ENCODE data around the gene ENTREP1. TPM values are rescaled to one million over a fixed set of nuclear protein-coding genes. Genes with fewer than 3 reads are reported as not detected.

ENTREP1 gene
- total RNA-seq, 1 experiment from 2014 or later: 0.35 TPM

DNA sequence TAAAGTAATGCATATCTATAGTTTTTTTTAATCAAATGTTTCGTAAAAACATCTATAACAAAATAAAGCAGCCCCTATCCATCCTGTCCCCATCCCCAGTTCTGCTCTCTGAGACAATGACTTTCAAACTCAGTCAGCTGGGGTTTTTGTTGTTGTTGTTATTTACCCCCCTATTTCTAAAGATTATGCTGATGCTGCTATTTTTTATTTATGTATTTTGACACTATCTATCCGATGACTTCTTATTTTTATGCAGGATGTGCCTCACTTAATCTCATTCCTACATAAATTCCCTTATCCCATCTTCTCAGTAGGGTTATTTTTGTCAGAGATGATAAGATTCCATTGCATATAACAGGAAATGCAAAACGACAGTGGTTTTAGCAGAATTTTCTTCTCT, 45.3 kb upstream of the ENTREP1 start:
- no peak overlapping the region for H3K4me3 ChIP-seq
- ChIA-PET POLR2A (ENCODE audit: unreplicated experiment) (no interaction called here), CTCF (no interaction called here)
- H3K27ac ChIP-seq: no peak overlapping the region
- no peaks in the 10 kb centered on the region for H3K36me3 ChIP-seq (ENCODE audit: low read depth)
- TF ChIP-seq EZH2 (IDR thresholded peaks at IDR 0.05; ENCODE audit: low read depth) (no peak), CTCF (conservative IDR thresholded peaks at IDR 0.05) (no peak)
- H3K4me2 ChIP-seq: no peak overlapping the region
- no peaks in the 10 kb centered on the region for H3F3A ChIP-seq (ENCODE audit: insufficient read depth, low read depth)
- intact Hi-C loops (cut with micrococcal nuclease; ENCODE audit: unreplicated experiment): no loop called here
- no peaks in the 10 kb centered on the region for H3K27me3 ChIP-seq (ENCODE audit: insufficient read depth, low read depth)
- no peaks in the 10 kb centered on the region for H3K79me2 ChIP-seq (ENCODE audit: low read depth)
- H3K4me1 ChIP-seq (replicated peaks; ENCODE audit: insufficient read depth): no peaks in the 10 kb centered on the region
- no peaks in the 10 kb centered on the region for H3K9me3 ChIP-seq (ENCODE audit: insufficient read depth, low read depth)
- DNase-seq: no peak
- no peaks in the 10 kb centered on the region for H4K20me1 ChIP-seq (ENCODE audit: insufficient read depth)
- H3K9me2 ChIP-seq (ENCODE audit: insufficient read depth): no peaks in the 10 kb centered on the region
- no peak overlapping the region for H2AFZ ChIP-seq
- BruUV-seq (replicated peaks): no TSS peak

DNA sequence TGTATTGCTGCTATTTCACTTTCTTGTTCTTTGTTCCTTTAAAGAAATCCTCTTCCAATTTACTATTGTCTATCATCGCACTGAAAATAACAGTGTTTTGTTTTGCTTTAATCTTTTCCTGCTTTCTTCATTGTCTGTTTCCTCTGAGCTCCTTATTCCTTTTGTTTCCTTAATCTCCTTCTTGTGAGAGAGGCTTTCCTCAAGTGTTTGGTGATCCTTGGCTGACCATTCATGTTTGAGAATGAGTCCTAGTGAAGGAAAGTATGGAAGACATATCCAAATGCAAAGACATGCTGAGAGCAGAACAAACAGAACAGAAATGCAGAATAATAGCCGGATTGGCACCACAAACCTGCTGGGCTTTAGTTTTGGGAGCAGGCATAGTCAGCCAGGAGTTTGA, 42.0 kb upstream of the ENTREP1 start:
- Histone ChIP-seq H3F3A (ENCODE audit: insufficient read depth, low read depth) (no peaks in the 10 kb centered on the region), H3K4me3 (no peak overlapping the region), H3K4me1 (replicated peaks; ENCODE audit: insufficient read depth) (no peaks in the 10 kb centered on the region), H3K27ac (no peak overlapping the region), H3K36me3 (ENCODE audit: low read depth) (no peaks in the 10 kb centered on the region), H3K9me3 (ENCODE audit: insufficient read depth, low read depth) (no peaks in the 10 kb centered on the region), H3K27me3 (ENCODE audit: insufficient read depth, low read depth) (no peaks in the 10 kb centered on the region), H3K9me2 (ENCODE audit: insufficient read depth) (no peaks in the 10 kb centered on the region), H2AFZ (no peak overlapping the region), H3K4me2 (no peak overlapping the region), H4K20me1 (ENCODE audit: insufficient read depth) (no peaks in the 10 kb centered on the region), H3K79me2 (ENCODE audit: low read depth) (no peaks in the 10 kb centered on the region)
- TF ChIP-seq EZH2 (IDR thresholded peaks at IDR 0.05; ENCODE audit: low read depth) (no peak), CTCF (conservative IDR thresholded peaks at IDR 0.05) (no peak)
- ChIA-PET POLR2A (ENCODE audit: unreplicated experiment) (no interaction called here), CTCF (no interaction called here)
- BruUV-seq (replicated peaks): no TSS peak
- intact Hi-C loops (cut with micrococcal nuclease; ENCODE audit: unreplicated experiment): no loop called here
- no peak for DNase-seq

DNA sequence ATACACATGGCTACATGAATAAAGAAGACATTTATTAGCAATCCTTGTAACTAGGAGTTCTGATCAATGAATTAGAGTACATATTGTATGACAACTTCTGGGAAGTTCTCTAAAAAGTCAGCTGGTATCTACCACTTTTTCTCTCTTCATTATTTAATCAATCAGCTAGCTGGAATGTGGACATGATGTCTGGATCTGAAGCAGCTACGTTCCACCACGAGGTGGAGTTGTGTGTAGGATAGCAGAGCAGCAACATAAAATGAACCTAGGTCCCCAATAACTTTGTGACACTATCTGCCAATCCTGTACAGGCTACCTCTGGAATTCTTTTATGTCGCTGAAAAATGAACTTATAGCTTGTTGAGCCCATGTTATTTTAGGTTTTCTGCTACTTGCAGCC, 32.9 kb upstream of the ENTREP1 start:
- H3F3A ChIP-seq (ENCODE audit: insufficient read depth, low read depth): 0 out of 2 replicates have a peak, but pooled peaks cover 4% of the 10 kb centered on the region
- DNase-seq: no peak
- ChIA-PET CTCF (no interaction called here), POLR2A (ENCODE audit: unreplicated experiment) (no interaction called here)
- intact Hi-C loops (cut with micrococcal nuclease; ENCODE audit: unreplicated experiment): no loop called here
- H3K36me3 ChIP-seq (ENCODE audit: low read depth): no peaks in the 10 kb centered on the region
- H3K79me2 ChIP-seq (ENCODE audit: low read depth): no peaks in the 10 kb centered on the region
- no peak; the same call in 1 of the 2 replicates for TF ChIP-seq CTCF (conservative IDR thresholded peaks at IDR 0.05)
- TF ChIP-seq EZH2 (IDR thresholded peaks at IDR 0.05; ENCODE audit: low read depth): no peak
- BruUV-seq (replicated peaks): no TSS peak
- H3K9me2 ChIP-seq (ENCODE audit: insufficient read depth): no peaks in the 10 kb centered on the region
- H4K20me1 ChIP-seq (ENCODE audit: insufficient read depth): no peaks in the 10 kb centered on the region
- H2AFZ ChIP-seq: no peak overlapping the region
- H3K27ac ChIP-seq: no peak overlapping the region
- no peaks in the 10 kb centered on the region for H3K9me3 ChIP-seq (ENCODE audit: insufficient read depth, low read depth)
- no peak overlapping the region for H3K4me3 ChIP-seq
- H3K4me2 ChIP-seq: no peak overlapping the region
- H3K27me3 ChIP-seq (ENCODE audit: insufficient read depth, low read depth): no peaks in the 10 kb centered on the region
- no peaks in the 10 kb centered on the region; the same call in 1 of the 2 replicates for H3K4me1 ChIP-seq (replicated peaks; ENCODE audit: insufficient read depth)
